ENCODE results near the gene NEURL1B.

The NEURL1B gene

GRCh38 chr5:172681421-172681820, 40.4 kb downstream of the NEURL1B start:
- no peak for DNase-seq

- DNase-seq, result no peak
Measured at GRCh38 chr5:172683264-172683644, 42.2 kb downstream of the NEURL1B start.

DNA sequence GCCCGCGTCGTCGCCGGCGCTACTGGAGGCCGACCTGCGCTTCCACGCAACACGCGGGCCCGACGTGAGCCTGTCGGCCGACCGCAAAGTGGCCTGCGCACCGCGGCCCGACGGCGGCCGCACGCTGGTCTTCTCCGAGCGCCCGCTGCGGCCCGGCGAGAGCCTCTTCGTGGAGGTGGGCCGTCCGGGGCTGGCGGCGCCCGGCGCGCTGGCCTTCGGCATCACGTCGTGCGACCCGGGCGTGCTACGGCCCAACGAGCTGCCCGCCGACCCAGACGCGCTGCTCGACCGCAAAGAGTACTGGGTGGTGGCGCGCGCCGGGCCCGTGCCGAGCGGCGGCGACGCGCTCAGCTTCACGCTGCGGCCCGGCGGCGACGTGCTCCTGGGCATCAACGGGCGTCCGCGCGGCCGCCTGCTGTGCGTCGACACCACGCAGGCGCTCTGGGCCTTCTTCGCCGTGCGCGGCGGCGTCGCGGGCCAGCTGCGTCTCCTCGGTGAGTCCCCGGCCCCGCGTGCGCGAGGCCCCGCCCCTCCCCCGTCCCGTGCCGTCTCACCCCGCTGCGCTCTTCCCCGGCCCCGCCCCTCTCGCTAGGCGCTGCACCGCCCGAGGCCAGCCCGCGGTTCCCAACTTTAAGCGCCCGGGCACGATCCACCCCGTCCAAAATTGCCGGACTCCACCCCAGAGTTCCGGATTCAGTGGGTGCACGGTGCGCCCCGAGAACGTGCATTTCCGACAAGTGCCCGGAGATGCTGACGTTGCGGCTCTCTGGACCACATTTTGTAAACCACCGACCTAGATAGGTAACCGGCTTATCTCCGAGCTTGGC, 42.8 kb downstream of the NEURL1B start:
- peak; percentile 74 for DNase-seq

- DNase-seq, result no peak
Measured at GRCh38 chr5:172685091-172685490, 44.0 kb downstream of the NEURL1B start.

- DNase-seq, result no peak
Measured at GRCh38 chr5:172686111-172686510, 45.0 kb downstream of the NEURL1B start.

DNA sequence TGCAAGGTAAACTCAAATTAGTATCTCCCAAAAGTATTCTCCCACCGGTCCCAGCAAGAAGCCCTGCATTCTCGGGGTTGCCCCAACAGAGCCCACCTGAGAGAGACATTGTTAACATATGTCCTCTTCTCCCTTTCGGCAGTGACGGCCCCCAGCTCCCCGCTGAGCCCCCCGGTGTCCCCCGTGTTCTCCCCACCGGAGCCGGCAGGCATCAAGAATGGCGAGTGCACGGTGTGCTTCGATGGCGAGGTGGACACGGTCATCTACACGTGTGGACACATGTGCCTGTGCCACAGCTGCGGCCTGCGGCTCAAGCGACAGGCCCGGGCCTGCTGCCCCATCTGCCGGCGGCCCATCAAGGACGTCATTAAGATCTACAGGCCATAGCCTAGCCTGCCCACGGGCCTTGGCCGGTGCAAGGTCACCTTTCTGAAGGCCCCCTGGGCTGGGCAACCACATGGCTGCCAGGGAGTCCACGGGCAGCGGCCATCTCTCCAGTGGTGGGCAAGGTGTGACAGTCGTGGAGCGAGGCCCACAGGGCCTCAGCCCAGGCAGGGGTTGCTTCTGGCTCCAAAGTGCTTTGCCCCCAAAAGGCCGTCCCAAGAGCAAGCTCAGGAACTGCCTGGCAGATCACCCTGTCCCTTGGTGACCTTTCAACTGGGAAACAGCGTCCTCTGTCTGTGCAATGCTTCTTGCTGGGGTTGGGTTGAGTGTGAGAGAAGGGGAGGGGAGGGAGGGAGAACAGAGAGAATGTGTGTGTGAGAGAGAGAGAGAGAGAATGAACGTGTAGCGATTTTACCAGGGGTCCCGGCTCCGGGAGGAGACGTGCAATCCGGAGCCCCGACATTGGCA, 45.7 kb downstream of the NEURL1B start:
- DNase-seq, result no peak

DNA sequence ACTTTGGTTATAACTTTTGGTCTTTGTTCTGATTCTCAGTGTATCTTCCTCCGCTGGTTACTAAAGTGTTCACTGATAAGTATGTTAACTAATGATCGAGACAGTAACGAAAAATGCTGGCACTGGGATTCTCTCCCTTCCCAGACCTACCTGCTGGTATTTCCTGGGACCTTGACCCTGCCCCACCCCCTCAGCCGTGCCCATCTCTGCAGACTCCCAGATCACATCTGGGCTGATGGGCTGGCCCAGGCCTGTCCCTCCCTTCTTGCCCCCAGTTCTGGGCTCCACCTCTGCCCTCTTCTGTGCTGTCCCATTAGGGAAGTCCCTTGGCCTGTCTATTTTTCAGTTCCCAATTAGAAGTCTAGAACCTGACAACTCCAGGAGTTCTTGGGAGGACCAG, 46.9 kb downstream of the NEURL1B start:
- DNase-seq, result no peak

DNA sequence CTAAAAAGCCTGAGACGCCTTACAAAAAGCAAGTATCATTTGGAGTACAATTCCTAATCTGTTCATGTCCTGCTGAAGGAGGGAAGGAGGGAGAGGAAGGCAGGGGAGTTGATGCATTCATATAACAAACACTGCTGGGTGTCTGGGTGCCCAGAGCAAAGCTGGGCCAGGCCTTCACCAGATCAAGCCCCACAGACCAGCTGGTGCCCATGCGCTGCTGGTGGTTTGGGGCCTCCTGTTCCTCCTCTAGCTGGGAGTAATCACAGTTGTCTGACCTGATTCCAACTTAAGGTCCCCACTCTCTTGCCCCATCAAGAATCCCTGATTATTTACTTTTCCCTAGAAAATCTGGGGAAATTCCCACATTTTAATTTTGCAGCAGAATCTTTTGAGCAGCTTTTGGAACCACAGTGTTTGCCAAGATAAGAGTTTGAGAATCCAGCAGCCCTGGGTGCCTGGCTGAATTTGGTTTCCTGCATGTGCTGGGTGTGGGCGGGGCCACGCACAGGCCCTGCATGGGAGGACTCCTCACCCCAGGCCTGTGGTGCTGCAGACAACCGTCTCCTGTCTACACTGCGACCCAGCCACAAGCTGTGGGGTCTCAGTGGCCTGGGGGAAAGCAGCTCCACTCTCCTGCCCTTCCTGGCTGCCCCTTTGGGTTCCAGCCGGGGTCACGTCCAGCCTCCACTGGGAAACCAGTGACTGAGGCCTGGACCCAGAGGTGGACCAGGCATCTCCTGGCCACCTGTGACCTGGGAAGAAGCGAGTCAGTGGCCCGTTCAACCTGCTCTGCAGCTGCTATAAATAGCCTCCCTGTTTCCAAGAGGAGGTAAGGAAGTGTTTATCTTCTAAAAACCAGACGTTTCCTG, 47.5 kb downstream of the NEURL1B start:
- DNase-seq, result no peak

DNA sequence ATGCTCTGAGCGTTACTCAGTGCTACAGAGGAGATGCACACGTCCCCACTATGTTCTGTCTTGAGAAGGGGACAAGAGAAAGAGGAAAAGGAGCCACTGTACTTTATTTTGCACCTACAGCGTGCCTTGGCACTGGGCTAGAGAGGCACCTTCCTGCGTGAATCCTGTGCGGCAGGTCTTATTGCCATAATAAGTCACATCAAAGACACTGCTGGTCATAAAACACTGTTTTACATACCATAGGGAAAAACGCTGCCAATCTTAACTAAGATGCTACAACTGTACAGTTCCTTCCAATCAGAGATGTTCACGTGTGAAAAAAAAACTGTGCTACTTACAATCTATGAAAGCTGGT, 48.1 kb downstream of the NEURL1B start:
- no peak for DNase-seq

DNA sequence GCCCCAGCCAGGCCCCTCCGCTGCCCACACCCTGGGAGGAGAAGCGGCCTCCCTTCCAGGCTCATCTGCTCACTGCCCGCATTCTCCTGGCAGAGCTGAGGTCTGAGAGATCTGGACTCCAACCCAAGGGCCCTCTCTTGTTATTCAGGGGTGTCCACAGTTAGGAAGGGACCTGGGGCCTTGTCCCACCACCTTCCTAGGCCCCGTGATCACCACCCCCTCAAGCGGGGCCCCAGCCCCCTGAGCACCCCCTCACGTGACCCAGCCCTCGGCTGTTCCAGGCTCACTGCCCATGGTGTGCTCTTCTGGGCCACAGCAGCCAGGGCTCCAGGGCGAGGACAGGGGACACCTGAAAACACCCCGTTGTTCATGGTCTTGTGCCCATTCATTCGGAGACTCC, 48.7 kb downstream of the NEURL1B start:
- no peak for DNase-seq

DNA sequence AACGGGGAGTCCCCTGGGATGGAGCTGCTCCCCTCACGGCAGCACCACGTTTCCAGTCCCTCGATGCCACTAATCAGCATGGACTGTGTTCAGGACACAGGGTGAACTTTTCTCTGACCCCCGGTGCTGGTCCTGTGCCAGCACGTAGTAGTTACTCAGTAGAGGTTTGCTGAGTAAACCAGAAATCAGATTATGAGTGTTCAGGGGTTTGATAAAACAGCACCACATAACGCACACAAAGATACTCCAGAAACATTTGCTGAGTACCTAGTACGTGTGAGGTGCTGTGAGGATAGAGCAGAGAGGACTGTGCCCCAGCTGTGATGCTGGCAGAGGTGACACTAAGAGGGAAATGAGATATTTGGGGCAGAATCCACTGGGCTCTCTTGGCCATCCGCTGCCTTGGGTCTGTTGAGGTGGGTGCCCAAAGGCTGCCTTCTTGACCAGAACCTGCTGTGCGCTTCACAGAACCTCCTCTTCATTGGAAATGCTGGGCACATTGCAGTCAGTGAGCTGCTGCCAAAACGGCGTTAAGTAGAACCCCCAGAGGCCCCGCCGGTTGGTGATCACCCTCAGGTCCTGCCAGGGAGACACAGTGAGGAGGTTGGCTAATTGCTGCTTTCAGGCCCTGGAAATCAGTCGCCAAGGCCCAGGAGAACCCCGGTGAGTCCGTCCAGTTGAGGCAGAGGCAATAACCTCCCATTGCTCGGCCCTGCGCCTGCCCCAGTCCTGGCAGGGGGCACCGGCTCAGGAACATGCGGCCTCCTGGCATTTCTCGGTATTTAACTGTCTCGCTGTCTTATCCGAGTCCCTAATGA, 49.4 kb downstream of the NEURL1B start:
- DNase-seq, result no peak

DNA sequence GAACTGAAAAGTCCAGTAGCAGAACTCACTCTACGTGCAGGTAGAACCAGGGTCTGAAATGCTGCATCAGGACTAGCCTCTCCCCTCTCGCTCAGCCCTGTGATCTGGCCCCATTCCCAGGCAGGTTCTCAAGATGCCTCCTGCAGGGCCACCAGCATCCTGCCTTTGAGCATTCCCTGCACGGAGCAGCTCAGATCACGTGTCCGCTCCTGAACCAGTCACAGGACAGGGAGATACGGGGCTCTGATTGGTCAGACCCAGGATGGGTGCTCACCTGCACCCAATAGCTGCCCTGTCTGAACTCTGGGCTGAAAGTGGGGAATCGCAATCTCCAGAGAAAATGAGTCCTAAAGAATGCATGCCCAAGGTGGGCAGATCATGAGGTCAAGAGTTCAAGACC, 50.8 kb downstream of the NEURL1B start:
- DNase-seq, result no peak

DNA sequence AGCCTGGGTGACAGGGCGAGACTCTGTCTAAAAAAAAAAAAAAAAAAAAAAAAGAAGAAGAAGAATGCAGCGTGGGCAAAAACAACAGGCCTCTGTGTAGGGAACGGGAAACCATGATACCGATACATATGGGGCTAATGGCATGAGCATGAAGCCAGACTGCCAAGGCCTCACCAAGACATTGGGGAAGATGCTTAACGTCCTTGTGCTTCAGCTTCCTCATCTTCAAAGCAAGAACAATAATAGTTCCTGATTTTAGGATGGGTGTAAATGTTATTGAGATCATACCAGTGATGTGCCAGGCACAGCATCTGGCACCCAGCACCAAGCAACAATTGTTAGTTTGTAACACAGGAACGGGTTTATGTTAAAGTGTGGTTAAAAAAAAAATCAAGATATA, 51.4 kb downstream of the NEURL1B start:
- no peak for DNase-seq

- no peak for DNase-seq
Measured at GRCh38 chr5:172692981-172693380, 51.9 kb downstream of the NEURL1B start.

DNA sequence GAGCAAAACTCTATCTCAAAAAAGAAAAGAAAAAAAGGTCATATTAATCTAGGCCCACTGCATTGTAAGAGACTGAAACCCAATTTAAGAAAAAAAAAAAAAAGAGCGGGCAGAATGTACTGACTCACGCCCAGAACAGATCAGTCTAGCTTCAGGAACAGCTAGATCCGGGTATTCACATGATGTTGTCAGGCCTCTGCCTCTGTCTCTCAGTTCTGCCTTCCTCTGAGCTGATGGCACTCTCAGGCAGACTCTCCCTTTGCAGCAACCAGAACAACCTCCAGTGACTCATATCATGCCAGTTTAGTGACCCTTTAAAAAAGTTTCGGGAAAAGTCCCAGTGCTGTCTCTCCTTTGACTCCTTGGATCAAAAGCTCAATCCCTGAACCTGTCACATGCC, 53.0 kb downstream of the NEURL1B start:
- DNase-seq, result no peak

DNA sequence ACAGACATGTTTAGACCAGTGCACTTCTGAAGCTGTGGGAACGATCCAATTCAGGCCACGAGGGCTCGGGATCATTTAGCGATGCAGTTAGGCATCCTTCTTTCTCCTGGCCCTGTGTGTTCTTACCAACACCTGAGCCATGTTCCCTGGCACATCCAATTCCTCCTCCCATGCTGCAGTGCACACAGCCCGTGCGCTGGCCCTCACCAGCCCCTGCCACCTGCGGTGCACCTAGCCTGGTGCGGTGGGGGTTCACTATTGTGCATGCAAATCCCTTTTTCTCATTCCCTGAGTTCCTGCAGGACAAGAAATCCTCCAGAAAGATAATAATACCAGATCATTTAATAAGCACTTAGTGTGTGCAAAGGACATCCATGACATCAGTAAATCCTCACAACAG, 53.5 kb downstream of the NEURL1B start:
- DNase-seq, result no peak

- no peak for DNase-seq
Measured at GRCh38 chr5:172695232-172696054, 54.4 kb downstream of the NEURL1B start.

GRCh38 chr5:172696171-172696849, 55.2 kb downstream of the NEURL1B start:
- DNase-seq, result no peak

- peak; percentile 89 for DNase-seq
Measured at GRCh38 chr5:172697123-172698121, 56.4 kb downstream of the NEURL1B start.

- DNase-seq, result no peak
Measured at GRCh38 chr5:172699423-172699822, 58.4 kb downstream of the NEURL1B start.
